ENCODE measurements around the gene RPN2. TPM values are rescaled to one million over a fixed set of nuclear protein-coding genes. Genes with fewer than 3 reads are reported as not detected.

Gene RPN2
- total RNA-seq, 1 experiment from 2014 or later = 791 TPM

DNA sequence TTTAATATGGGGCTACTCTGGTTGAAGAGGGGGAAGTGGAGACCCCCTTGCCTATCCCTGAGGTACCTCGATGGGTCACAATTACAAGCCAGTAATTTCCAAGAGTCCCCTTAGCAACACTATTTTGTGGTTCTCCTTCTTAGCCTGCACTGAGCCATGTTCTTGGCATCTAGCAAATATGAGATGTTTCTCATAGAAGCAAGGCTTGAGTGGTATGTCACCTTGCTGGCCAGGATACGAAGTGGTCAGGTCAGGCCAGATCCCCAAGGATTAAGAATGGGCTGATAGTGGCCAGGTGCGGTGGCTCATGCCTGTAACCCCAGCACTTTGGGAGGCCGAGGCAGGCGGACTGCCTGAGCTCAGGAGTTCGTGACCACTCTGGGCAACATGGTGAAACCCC lies 84.6 kb downstream of the RPN2 start:
- no peak for DNase-seq (ENCODE audit: low read depth)

DNA sequence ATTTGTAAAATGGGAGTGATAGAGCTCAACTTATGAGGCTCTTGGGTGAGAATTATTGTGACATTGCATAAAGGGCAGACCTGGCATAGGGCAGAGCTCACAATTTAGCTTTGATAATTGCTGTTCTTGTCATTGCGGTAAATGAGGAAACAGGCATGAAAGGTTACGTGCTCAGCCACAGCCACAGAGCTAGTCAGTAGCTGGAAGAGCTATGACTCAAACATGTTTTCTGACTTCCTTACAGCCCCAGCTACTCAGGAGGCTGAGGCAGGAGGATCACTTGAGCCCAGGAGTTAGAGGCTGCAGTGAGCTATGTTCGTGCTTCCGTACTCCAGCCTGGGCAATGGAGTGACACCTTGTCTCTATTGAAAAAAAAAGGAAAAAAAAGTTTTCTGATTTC lies 86.0 kb downstream of the RPN2 start:
- peak; percentile 27 for DNase-seq (ENCODE audit: low read depth)

DNA sequence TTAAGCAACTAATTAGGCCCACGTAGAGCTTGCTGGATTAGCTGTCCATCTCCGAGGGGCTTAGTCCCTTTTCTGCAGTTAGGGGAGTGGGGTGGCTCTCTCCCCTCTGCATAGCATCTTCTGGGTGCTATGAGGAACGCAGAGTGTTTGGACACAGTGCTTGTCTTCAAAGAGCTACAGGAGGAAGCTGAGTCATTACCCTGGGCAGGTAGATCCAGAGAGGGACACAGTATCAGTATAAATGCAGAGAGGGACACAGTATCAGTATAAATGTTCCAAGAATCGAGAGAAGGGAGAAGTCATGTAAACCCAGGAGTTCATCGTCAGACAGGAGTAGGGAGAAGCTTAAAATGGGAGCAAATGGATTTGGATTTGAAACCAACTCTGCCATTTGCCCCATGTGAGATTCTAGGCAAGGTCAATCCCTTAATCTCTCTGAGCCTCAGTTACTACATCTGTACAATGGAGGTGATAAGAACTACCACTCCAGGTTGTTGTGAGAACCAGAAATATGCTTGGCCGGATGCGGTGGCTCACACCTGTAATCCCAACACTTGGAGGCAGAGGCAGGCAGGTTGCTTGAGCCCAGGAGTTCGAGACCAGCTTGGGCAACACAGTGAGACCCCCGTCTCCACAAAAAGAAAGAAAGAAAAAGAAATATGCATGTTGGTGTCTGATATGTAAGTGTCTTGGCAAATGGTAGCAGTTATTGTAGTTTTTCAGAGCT lies 88.0 kb downstream of the RPN2 start:
- DNase-seq (ENCODE audit: low read depth) = no peak

DNA sequence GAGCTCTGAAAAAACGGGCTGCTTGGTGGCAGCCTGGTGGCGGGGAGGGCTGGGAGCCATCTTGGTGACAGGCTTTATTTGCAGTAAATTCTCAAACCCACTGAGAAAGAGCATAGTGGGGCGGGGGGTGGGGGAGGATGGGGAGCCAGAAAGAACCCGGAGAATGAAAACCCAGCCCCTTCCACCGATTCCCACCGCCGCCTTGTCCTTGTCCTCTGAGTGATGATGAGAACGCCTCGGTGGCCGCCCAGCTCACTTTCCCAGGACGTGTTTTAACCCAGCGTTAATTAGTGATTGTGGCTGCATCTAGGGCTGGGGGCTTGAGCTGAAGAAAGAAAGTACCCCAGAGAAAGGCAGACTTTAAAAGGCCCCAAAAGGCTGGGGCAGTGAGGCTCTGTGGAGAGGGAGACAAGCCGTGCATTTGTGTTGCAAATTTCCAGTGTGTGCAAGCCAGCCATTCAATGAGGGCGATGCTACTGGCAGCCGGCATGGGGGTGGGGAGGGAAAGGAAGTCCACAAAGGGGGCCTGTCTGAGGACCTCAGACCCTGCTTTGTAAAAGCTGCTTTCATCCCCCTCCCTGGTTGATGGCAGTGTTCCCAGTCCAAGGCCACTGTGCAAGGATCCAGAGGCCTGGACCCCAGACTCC lies 88.7 kb downstream of the RPN2 start:
- no peak for DNase-seq (ENCODE audit: low read depth)

DNA sequence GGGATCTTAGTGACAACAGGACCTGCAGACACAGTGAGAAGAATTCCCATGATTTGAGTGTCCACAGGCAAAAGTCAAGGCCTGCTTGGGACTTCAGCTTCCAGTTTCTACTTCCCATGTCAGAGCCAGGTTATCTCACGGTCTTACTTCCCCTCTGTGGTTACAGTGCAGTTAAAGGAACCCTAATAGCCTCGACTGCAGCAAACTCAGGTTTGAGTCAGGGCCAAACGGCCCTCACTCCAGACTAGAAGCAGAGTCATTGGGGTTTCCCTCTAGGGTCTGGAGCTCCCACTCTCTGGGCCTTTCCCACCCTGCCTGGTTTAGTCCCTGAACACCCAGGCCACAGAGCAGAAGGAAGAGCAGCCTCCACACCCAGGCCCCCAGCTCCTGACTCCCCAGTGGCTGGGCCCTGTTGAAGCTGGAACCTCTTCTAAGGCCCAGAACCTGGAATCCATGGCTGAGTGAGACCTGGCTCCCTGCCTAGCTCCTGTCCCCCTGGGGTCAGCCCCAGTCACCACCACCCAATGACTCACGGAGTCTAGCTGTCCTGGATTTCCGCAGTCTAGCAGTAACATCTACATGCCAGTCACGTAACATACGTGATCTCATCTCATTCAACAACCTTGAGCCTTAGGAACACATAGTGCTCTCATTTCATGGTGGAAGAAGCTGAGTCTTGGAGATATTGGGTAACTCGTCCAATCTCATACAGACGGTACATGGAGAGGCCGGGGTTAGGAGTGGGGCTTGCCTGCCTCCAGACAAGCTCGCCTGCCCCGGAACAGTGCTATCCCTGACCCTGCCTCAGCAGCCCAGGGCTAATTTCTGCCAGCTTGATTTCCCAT lies 91.7 kb downstream of the RPN2 start:
- DNase-seq (ENCODE audit: low read depth) = peak; percentile 35

DNA sequence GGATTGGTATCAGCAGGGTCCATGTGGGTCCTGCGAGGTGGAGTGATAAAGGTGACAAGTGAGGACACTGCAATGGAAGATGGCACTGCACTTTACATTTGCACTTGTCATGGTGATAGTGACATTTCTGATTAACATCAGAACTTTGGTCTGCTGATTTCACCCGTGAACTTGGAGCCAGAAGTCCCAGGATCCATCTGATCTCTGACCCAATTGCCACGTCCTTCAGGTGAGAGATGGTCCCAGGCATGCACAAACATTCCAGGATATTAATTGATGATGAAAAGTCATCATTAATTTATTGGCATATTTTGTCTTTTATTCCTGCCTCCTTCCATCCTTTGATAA lies 92.3 kb downstream of the RPN2 start:
- DNase-seq (ENCODE audit: low read depth) = no peak

DNA sequence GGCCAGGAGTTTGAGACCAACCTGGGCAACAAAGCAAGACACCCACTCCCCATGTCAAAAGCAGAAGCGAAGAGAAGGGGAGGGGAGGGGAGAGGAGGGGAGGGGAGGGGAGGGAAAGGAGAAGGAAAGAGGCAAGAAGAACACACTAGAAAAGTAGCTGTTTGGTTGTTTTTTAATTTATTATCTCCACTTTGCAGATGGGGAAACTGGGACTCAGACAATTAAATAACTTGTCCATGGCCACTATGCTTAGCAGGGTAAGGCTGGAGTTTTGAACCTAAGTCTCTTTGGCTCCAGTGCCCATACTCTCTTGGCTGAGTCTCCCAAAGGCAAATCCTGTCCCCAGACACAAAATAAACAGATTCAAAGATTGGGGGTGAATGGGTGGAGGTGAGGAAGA lies 94.9 kb downstream of the RPN2 start:
- DNase-seq (ENCODE audit: low read depth) = no peak

DNA sequence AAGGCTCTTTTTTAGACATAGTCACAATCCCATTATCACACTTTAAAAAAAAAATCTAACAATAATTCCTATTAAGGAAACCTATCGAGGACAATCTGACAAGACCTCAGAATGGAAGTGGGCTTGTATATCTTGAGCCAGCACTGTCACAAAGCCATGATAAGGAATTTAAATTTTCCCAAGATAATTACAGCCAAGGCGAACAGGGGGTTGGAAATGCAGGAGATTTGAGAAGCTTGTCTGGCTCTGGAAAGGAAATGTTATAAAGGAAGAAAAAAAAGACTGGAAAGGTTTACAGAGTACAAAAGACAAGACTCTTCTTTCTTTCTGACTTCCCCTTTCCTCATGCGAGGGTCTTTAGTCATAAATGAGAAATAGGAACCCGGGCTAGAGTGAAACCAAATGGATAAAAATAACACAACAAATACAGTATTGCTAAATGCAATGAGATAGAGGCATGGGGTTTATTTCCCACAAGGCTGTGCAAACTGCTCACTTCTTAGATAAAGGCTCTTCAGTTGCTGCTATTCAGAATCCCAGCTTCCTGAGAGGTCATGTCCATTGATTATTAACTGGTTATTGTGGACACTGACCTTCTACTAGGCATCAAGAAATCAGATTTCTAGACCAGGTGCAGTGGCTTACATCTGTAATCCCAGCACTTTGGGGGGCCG lies 95.9 kb downstream of the RPN2 start:
- DNase-seq (ENCODE audit: low read depth) = no peak

DNA sequence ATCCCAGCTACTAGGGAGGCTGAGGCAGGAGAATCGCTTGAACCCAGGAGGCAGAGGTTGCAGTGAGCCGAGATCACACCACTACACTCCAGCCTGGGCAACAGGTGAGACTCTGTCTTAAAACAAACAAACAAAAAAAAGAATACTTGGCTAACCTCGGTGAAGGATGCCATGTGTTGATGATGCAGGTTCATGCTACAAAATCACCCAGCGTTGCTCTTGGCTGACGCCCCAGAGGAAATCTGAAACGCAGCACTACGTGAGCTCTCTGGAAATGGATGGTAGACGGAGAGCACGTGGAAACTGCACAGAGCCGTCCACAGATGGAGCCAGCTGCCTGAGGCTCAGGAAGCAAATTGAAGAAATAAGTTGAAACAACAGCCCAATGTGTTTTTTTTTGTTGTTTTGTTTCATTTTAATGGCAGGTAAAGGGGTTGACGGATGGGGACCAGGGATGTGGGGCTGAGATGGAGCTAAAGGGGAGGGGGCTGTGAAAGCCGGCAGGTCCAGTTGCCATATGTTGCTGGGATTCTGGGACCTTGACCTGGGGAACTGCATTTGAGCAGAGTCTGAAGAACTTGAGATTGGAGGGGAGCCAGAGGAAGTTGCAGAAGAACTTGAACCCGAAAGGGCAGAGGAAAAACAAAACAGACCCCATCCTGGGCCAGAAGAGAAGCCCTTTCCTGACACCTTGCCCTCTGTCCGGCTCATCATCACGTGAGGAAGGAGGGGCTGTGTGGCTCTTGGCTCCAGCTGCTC lies 97.5 kb downstream of the RPN2 start:
- DNase-seq (ENCODE audit: low read depth) = peak; percentile 83

DNA sequence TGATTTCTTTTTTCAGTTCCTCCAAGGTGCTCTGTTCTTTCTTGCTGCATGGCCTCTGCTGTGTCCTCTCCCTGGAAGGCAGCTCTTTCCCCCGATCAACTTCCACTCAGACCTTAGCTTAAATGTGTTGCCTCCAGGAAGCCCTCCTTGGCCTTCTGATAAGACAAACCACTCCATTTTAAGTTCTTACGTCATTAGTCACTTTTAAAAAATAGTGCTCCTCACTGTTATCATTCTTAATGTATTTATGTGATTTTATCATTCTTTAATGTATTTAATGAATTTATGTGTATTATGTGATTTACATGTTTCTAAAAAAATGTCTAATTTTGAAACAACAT lies 98.1 kb downstream of the RPN2 start:
- no peak for DNase-seq (ENCODE audit: low read depth)

DNA sequence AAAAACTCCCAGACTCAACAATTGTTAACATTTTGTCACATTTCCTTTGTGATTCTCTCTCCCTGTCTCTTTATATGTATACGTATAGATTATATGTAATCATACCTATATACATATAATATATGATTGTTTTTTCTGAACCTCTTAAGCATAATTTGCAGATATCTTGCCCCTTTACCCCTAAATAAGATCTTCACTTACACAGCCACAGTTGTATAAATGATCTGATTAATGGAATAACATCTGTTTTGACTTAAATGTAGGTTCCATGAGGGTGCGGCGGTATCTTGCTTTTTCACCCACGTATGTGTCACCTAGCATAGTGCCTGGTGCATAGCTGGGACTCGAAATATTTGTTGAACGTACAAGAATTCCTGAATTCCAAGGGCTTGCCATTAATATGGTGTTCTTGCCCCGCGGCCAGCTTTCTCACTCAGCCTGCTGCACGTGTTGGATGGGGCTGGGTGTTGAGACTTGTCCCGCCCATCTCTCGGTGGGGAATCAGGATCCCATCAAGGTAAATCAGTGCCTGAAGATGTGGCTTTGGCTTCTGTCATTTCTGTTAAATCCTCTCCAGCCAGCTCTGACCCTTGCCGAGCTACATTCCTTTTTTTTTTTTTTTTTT lies 99.9 kb downstream of the RPN2 start:
- DNase-seq (ENCODE audit: low read depth) = no peak

DNA sequence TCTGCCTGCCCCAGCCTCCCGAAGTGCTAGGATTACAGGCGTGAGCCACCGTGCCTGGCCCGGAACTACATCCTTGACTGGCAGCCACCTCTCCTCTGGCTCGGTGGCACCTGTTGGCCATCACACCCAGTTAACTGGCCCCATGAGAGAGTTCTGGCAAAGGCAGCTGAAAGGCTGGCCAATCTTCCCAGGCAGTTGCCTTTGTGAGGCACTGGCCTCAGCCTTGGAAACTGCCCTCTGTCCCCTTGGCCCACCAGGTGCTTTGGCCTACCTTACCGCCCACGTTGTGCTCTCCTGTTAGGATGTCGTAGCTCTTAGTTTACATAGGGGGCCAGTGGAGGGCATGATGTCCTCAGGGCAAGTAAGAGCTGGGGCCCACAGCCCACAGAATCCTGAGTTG lies 100.7 kb downstream of the RPN2 start:
- DNase-seq (ENCODE audit: low read depth) = no peak

DNA sequence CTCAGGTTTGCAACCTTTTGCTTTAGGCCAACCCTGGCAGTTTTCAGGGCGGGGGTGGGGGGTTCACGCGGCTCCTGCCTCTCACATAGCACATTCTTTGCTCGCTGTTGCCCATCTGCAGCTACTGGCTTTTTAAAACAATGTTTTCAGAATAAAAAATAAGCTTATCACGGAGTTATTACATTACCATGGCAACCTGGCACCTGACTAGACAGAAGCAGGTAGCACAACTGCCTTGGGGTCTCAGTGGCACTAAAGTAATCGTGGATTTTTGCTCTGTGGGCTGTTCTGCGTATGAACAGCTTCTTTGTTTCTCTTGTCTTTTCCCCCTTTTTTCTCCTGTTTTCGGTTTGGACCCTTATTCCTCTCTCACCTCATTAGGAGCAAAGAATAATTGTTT lies 101.3 kb downstream of the RPN2 start:
- DNase-seq (ENCODE audit: low read depth) = no peak

DNA sequence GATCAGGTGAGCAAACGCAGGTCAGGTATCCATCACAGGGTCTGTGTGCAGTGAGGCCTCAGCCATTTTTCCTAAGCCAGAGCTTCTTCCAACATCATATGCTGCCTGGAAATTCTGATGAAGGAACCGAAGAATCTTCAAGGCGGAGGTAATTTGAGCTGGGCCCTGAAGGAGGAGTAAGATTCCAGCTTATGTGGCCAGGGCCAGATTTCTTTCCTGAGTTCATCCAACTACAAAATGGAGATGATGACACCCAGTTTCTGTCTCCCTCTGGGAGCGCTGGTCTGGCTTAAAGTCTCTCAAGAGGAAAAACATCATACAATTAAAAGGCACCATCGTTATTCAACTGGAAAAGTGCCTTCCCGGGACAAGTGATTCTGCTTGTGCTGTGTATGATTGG lies 103.4 kb downstream of the RPN2 start:
- peak; percentile 65 for DNase-seq (ENCODE audit: low read depth)

DNA sequence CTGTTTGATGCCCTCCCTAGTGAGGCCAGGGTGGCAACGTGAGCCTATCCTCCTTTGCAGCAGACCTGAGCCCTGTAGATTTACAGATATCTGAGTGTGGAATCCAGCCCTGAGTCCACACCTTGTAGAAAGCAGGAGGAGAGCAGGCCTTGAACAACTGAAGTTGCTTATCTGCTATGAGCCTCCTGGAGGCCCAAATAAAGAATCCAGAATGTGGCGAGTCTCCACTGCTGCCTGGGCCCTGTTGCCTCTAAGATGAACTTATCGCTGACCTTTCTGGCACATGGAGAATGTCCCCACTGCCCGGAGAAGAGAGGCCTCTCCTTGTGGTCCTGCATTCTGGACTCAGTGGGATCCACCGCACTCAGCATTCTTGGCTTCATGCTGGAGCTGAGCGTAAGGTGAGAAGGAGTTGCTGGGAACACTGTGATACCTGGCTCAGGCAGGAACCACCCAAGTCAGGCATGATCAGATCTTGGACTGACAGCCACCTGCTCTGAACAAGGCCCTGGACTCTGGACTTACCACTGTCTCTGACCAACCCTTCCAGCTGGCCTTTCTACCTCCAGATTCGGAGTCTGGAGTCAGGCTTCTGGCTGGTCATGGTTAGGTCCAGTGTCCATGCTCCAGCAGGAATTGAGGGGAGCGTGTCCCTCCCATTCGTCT lies 104.5 kb downstream of the RPN2 start:
- DNase-seq (ENCODE audit: low read depth) = no peak

DNA sequence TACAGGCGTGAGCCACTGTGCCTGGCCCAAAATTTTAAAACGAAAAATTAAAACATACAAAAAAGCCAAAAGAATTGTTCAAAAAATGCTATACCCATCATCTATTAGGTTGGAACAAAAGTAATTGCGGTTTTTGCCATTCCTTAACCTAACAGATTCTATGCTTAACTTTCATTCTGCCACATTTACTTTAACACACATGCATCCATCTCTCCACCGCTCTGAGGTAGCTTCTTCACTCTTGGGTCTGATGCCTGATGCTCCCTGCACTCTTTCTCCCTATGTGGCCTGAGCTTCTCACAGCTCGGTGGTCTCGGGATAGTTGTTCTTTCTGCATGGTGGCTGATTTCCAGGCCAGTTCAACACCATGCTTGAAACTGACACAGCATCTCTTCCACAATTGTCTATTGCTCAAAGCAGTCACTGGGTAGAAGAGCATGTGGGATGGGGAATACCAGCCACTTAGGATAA lies 105.6 kb downstream of the RPN2 start:
- no peak for DNase-seq (ENCODE audit: low read depth)

DNA sequence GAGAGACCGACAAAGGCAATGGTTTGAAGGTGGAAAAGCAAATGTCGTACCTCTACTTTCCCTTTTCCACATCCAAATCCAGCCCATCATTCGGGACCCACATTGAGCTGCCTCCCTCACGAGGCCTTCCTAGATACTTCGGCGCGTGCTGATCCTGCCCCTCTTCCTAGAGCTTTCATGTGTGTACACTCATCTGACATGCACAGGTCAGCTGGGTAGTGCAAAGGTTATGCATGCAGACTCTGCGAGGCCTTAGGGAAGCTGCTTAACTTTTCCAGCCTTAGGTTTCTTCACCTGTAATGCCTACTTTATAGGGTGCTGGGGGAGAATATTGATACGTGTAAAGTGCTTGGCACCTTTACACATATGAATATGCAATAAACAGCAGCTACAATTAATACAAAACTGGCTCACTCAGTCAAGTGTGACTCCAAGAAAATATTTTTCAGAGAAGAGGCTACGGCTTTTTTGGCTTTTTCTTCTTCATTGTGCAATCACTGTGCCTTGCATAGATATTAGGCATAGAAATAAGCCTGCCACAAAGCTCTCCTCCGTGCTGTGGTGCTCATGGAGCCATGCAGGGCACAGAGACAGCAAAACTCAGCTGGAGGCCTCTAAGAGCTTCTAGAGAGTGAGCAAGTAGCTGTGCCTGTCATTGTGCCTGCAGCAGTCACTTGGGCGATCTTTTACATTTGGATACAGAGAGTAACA lies 106.7 kb downstream of the RPN2 start:
- DNase-seq (ENCODE audit: low read depth) = no peak

DNA sequence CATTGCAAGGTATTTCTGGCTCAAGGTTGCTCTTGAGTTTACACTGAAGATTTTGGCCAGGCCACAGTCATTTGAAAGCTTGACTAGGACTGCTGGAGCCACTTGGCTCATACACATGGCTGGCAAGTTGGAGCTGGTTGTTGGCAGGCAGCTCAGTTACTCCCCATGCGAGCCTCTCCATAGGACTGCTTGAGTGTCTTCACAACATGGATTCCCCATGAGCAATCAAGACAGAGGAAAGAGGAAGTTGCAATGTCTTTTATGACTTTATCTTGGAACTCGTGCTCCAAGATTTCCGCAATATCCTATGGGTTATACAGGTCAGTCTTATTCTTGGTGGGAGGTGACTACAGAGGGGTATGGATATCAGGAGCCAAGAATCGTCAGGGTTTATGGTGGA lies 109.0 kb downstream of the RPN2 start:
- no peak for DNase-seq (ENCODE audit: low read depth)

DNA sequence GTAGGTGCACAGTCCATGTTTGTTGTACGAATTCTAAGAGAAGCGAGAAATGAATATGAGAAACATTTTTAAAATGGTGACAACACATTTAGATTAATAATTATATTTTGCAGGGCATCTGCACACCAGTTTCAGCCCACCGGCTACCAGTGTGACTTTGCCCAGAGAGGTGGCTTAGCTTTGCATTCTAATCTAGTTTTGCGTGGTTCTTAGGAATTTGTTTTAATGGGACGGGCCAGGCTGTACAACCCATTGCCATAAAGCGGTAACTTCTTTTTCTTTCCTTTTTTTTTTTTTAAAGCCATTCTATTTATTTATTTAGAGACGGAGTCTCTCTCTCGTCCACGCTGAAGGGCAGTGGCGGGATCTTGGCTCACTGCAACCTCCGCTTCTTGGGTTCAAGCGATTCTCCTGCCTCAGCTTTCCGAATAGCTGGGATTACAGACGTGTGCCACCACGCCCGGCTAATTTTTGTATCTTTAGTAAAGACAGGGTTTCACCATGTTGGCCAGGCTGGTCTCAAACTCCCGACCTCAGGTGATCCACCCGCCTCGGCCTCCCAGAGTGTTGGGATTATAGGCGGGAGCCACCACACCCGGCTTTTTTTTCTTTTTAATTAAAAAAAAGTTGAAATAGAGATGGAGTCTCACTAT lies 111.2 kb downstream of the RPN2 start:
- no peak for DNase-seq (ENCODE audit: low read depth)
